ENCODE measurements around the gene ZNF330. TPM values are rescaled to one million over a fixed set of nuclear protein-coding genes. Genes with fewer than 3 reads are reported as not detected.

Gene ZNF330
- total RNA-seq, 2 donors from 2014 or later: 40.7 to 58.0 TPM

DNA sequence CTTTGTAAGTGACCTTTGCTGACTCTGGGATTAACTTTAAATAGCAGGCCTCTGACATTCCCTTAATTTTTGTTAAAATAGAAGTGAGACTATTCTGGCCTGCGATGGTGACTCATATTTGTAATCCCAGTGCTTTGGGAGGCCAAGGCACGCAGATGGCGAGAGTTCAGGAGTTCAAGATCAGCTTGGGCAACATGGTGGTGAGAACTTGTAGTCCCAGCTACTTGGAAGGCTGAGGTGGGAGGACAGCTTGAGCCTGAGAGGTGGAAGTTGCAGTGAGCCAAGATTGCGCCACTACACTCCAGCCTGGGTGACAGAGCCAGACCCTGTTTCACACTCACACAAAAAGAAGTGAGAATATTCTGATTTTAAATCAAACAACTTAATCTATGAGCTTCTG is 27.3 kb downstream of the ZNF330 start:
- TF ChIP-seq, protein P1, sequence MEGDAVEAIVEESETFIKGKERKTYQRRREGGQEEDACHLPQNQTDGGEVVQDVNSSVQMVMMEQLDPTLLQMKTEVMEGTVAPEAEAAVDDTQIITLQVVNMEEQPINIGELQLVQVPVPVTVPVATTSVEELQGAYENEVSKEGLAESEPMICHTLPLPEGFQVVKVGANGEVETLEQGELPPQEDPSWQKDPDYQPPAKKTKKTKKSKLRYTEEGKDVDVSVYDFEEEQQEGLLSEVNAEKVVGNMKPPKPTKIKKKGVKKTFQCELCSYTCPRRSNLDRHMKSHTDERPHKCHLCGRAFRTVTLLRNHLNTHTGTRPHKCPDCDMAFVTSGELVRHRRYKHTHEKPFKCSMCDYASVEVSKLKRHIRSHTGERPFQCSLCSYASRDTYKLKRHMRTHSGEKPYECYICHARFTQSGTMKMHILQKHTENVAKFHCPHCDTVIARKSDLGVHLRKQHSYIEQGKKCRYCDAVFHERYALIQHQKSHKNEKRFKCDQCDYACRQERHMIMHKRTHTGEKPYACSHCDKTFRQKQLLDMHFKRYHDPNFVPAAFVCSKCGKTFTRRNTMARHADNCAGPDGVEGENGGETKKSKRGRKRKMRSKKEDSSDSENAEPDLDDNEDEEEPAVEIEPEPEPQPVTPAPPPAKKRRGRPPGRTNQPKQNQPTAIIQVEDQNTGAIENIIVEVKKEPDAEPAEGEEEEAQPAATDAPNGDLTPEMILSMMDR (IDR thresholded peaks at IDR 0.05): no peak
- no peak for DNase-seq (ENCODE audit: low spot score)
- Histone ChIP-seq H3K36me3 (no peaks in the 10 kb centered on the region), H3K4me3 (no peak overlapping the region), H3K27me3 (no peaks in the 10 kb centered on the region), H3K27ac (no peak overlapping the region), H3K9me3 (no peaks in the 10 kb centered on the region), H3K4me1 (no peaks in the 10 kb centered on the region)

DNA sequence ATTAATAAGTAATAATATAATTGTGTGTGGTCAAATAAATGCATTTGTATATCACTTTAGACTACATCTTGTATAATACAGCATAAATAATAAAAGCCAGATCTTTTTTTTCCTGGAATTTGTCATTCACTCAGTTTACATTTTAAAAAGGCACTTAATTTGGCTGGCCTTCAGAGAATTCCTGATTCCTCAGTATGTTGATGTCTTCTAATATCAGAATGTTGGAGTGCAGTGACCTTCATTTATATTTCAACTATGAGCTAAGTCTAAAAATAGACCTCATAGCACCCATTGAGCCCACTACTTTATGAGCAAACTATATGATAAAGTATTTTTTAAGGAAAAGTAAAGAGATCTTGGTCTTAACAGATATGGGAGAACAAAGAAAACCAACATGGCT is 27.8 kb downstream of the ZNF330 start:
- H3K27ac ChIP-seq: no peak overlapping the region

DNA sequence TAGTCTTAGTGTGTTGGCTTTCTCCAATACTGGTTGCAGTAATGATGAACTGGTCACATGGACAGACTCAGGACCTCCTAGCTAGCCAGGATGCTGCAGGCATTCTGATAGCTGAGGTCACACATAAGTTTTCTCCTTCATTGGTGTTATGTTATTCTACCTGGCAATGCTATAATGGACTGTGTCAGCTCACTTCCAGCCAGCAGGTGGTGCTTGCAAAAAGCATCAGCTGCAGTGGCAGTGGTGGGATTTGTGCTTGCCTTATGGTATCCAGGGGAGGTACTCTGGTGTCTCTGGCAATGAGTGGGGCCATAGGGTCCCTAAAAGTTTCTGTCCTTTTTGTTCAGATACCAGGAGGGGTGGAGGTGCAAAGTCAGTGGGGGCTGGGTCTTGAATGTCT is 33.6 kb downstream of the ZNF330 start:
- Histone ChIP-seq H3K27ac (no peak overlapping the region), H3K36me3 (no peaks in the 10 kb centered on the region), H3K9me3 (no peaks in the 10 kb centered on the region), H3K27me3 (no peaks in the 10 kb centered on the region), H3K4me3 (no peak overlapping the region), H3K4me1 (no peaks in the 10 kb centered on the region)
- DNase-seq (ENCODE audit: low spot score): no peak
- TF ChIP-seq, protein P1 (IDR thresholded peaks at IDR 0.05): no peak

More for the DNA sequence above, 27.8 kb downstream of the ZNF330 start:
- no peaks in the 10 kb centered on the region for H3K9me3 ChIP-seq
- no peak for DNase-seq (ENCODE audit: low spot score)
- no peaks in the 10 kb centered on the region for H3K36me3 ChIP-seq
- H3K4me1 ChIP-seq: no peaks in the 10 kb centered on the region
- H3K4me3 ChIP-seq: no peak overlapping the region
- TF ChIP-seq, protein P1 (IDR thresholded peaks at IDR 0.05): no peak
- H3K27me3 ChIP-seq: no peaks in the 10 kb centered on the region

DNA sequence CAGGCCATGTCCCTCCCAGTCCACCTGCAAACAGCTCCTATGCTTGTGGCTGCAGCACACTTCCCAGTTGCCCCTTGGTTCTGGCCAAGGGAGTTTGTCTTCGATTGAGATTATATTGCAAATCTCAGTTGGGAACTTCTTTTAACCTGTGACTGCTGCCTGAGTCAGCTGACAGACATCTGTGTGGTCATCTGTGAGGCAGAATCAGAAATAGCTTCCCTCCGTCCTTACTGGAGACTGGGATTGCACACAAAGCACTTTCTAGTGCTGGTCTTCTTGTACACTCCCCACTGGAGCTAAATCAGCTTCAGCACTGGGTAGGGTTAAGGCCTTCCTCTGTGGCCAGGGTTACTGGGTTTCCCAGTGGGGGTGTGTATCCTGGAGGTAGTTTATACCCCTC is 34.3 kb downstream of the ZNF330 start:
- no peak overlapping the region for H3K4me3 ChIP-seq
- no peaks in the 10 kb centered on the region for H3K4me1 ChIP-seq
- H3K27me3 ChIP-seq: no peaks in the 10 kb centered on the region
- H3K36me3 ChIP-seq: no peaks in the 10 kb centered on the region
- no peak overlapping the region for H3K27ac ChIP-seq
- DNase-seq (ENCODE audit: low spot score): no peak
- TF ChIP-seq, protein P1 (IDR thresholded peaks at IDR 0.05): no peak
- H3K9me3 ChIP-seq: no peaks in the 10 kb centered on the region

DNA sequence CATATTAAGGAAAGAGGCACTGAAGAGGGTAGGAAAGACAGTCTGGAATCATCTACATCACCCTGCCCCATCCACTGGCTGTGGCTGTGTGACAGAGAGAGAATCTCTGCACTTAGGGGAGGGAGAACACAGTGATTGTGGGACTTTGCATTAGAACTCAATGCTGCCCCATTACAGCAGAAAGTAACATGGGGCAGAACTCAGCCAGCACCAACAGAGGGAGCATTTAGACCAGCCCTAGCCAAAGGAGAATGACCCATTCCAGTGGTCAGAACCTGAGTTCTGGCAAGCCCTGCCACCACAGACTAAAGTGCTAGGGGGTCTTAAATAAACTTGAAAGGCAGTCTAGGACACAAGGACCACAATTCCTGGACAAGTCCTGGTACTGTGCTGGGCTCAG is 37.9 kb downstream of the ZNF330 start:
- Histone ChIP-seq H3K27me3 (no peaks in the 10 kb centered on the region), H3K4me1 (no peaks in the 10 kb centered on the region), H3K36me3 (no peaks in the 10 kb centered on the region), H3K27ac (no peak overlapping the region), H3K4me3 (no peak overlapping the region), H3K9me3 (no peaks in the 10 kb centered on the region)
- TF ChIP-seq, protein P1 (IDR thresholded peaks at IDR 0.05): no peak
- DNase-seq (ENCODE audit: low spot score): no peak

DNA sequence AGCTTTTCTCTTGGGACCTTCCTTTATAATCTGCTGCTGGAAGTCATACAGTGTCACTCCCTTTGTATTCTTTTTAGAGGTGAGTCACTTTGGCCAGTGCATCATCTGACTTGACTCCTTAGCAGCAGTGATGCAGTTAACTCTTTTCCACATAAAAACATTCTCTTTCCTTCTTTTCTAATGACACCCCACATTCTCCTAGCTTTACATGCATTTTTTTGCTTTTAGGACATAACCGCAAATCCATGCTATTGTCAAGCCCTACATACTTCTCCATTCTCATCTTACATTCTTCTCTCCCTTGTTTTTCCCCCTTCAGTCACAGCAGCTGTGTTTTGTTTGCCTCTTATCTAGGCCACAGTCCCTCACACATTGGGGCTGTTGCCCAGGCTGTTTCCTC is 55.1 kb downstream of the ZNF330 start:
- no peaks in the 10 kb centered on the region for H3K9me3 ChIP-seq
- H3K4me3 ChIP-seq: no peak overlapping the region
- no peaks in the 10 kb centered on the region for H3K4me1 ChIP-seq
- H3K36me3 ChIP-seq: no peaks in the 10 kb centered on the region
- DNase-seq (ENCODE audit: low spot score): no peak
- TF ChIP-seq, protein P1 (IDR thresholded peaks at IDR 0.05): no peak
- H3K27ac ChIP-seq: no peak overlapping the region
- no peaks in the 10 kb centered on the region for H3K27me3 ChIP-seq

All from right atrium auricular region (tissue), 2 donors.